Measurements from ENCODE around the gene RPIA.
"Not testable (repeated sequence)": the region's sequence is repeated elsewhere in the genome, so short reads cannot be mapped to it uniquely, and the experiment has no call there.

The RPIA gene

DNA sequence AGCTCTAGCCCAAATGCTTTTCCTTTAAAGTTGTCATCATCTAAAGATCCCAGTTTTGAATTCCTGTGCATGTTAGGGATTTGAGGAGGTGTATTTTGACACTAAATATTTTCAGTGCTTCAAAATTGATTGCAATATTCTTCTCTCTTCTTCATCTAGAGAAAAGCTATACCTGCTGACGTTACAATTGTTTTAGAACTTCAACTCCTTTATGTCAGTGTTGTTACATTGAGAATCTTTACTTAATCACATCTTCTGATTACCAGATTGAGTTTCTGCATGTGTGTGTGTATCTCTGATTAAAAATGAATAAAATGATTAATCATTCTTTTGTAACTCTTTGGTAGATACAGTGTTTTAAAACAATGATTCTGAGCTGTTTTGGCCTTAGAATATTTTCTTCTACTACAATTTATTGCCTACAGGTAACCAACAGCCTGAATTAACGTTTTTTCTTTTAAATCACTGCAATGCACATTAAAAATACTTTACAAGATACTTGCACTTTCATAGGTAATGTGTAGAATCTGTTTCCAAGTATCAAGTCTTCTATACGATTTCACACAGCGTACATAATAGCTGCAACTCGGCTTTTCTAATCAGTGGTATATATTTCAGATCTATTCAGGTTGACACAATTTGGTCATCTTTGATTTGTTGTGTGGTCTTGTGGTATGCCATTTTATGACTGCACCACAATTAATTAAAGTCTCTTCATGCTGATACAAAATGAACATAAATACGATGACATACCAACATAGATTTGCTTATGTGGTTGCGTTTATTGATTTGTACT lies 82.0 kb downstream of the RPIA start:
- DNase-seq (ENCODE audit: low spot score), result not testable (repeated sequence)

DNA sequence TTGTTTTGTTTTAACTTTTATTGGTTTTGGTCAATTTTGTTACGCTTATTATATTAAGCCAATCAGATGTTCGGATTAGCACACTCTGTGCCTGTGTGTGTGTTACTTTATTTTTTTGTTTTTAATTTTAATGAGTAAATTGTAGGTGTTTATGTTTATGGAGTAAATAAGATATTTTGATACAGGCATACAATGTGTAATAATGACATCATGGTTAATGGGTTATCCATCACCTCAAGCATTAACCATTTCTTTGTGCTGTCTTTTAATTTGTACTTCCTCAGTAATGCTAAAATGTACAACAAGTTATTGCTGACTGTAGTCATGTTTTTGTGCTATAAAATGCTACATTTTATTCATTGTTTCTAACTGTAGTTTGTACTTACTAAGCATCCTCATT lies 97.7 kb downstream of the RPIA start:
- DNase-seq (ENCODE audit: low spot score), result not testable (repeated sequence)

DNA sequence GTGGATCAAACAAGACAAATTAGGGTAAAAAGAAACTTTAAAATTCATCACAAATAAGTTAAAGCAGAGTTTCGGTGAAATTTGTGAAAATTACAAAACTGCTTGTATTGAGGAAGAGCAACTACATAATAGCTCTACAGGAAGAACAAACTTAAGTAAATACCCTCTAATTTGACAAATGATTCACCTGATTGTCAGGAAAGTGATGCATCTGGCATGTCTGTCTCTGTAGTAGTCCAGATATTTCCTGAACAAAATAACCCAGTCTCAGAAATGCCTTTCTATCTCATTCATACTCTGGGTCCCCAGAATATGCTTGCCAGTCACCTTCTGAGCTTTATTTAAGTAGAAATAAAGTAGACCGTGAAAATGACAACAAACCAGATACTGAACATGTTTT lies 104.5 kb downstream of the RPIA start:
- DNase-seq (ENCODE audit: low spot score), result not testable (repeated sequence)

DNA sequence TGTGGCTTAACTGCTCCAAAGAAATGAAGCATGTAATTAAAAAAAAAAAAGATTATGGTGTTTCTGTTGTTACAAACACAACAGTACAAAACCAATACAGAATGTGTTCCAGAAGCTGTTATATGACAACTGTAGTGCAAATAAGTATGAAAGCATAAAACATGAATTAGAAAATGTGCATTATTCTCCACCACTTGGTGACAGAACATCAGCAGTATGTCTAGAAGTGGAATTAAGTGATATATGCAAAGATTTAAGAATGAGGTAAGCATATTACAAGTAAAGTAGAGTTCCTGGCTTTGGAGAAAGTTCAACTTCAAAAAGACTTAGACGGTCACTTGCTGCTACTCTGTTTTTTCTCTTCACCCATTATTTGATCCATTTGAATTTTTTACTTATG lies 105.0 kb downstream of the RPIA start:
- DNase-seq (ENCODE audit: low spot score), result not testable (repeated sequence)

DNA sequence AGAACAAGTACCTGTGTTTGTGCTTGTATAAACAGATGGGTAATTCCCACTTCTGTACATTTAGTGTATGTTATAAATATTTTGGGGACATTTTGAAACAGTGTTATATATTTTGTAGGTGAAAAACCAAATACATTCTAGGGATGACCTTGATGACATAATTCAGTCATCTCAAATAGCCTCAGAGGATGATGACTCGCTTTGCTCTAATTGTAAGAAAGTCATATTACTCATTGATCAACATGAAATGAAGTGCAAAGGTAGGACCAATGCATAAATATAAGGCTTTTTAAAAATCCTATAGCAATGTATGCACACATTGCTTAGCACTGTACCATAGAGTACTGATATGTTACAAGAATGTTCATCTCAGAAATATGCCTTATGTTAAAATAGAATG lies 105.7 kb downstream of the RPIA start:
- DNase-seq (ENCODE audit: low spot score), result not testable (repeated sequence)

Data from SK-N-DZ (cell line).